Ovary (tissue), 9 donors: Measurements from ENCODE around the gene MAGI1. TPM values are rescaled to one million over a fixed set of nuclear protein-coding genes. Genes with fewer than 3 reads are reported as not detected.

Experiments
- DNase-seq, 5 donors: peaks; one replicate each; pipeline ENCODE4 v3.0.0-alpha.2; 2019 to 2020
- H3K27ac ChIP-seq, 2 donors: fragments of 200-600 bp; one replicate each; pipeline versions ENCODE4 v1.5.1 to v1.8.0; 2019 to 2022
- H3K27me3 ChIP-seq: fragments of 200-600 bp; one replicate; pipeline ENCODE4 v1.8.0; 2022
- H3K36me3 ChIP-seq: fragments of 200-600 bp; sonication (generic); one replicate; pipeline ENCODE4 v1.5.1; 2019
- H3K4me1 ChIP-seq: one replicate; pipeline ENCODE4 v1.8.1; 2013; ENCODE audit warnings: mild to moderate bottlenecking, moderate library complexity; ENCODE audit not compliant: insufficient read depth
- H3K4me3 ChIP-seq: fragments of 200-600 bp; sonication (generic); one replicate; pipeline ENCODE4 v1.5.1; 2017
- H3K9me3 ChIP-seq, 2 donors: fragments of 200-600 bp in 1 of 2; sonication (generic) in 1 of 2; one replicate each; pipeline versions ENCODE4 v1.5.1 to v1.8.1; 2013 to 2019; ENCODE audit warnings: mild to moderate bottlenecking in 1 of 2, moderate library complexity in 1 of 2
- EP300 ChIP-seq: sonication (generic); formaldehyde crosslinking; IDR thresholded peaks from one replicate; pipeline ENCODE4 v1.6.1; 2017; ENCODE audit warnings: antibody characterized with exemption
- POLR2A ChIP-seq: fragments of 450-650 bp; IDR thresholded peaks from one replicate; pipeline ENCODE4 v1.6.1; 2017; ENCODE audit warnings: antibody characterized with exemption, mild to moderate bottlenecking, moderate library complexity
- WGBS, 3 donors: extraction: QIAGEN DNeasy Blood & Tissue Kit in 1 of 3; methylation state at CpG; one replicate each; pipeline versions ENCODE4 v1.1.5 to v1.1.7; 2013 to 2017; 5-methylcytosine and 5-hydroxymethylcytosine counted together
- intact Hi-C, 4 donors: fragments of 100-400 bp; cut with DNase I; formaldehyde crosslinking; loops; one replicate each; pipeline versions ENCODE4 v1.11.0 to v1.15.1; 2022 to 2023
- polyA plus RNA-seq, 2 donors: library from polyadenylated mRNA; stranded (reverse); fragments of 200-250 nt in 1 of 2; fragments of 350-450 nt in 1 of 2; fragmentation: Illumina TruSeq in 1 of 2; extraction: RNeasy Lipid Tissue Mini Kit (QIAGEN cat#74804) in 1 of 2; gene quantifications; one replicate each; pipeline ENCODE4 v1.2.3, GENCODE V29; 2013 to 2014
- total RNA-seq, 7 donors: library from RNA; depleted of rRNA in 2 of 7; stranded (reverse); fragments of >200 nt in 2 of 7; fragmentation: NEBNext Ultra II Directional in 3 of 7; extraction: Animal tissue kit (Norgen Biotek cat#: 25700) in 3 of 7; gene quantifications; one replicate each; pipeline versions ENCODE4 v1.1.0 to v1.2.4, GENCODE V29; 2016 to 2023
- TF ChIP-seq, protein P1 (sequence below), 3 donors: fragments of 450-650 bp in 2 of 3; fragments of 200-600 bp in 1 of 3; IDR thresholded peaks; one replicate each; pipeline versions ENCODE4 v1.5.1 to v1.8.0; 2016 to 2022; ENCODE audit warnings: antibody characterized with exemption in 3 of 3, mild to moderate bottlenecking in 1 of 3
- donor health status: DM: no; HTN: no; CAD: no; lungs with moderate emphysema.
- donor health status: DM: no; HTN: no; CAD: no.
- donor health status: Bipolar disorder and iron deficiency.
- donor health status: DM: yes; HTN: yes; CAD: no.
- donor health status: DM: no; HTN: no; CAD: no.
- donor health status: DM: yes; HTN: yes; CAD: no.

MAGI1 gene
- total and polyA plus RNA-seq, 9 donors: 5.5 to 35.7 (median 8.7) TPM

DNA sequence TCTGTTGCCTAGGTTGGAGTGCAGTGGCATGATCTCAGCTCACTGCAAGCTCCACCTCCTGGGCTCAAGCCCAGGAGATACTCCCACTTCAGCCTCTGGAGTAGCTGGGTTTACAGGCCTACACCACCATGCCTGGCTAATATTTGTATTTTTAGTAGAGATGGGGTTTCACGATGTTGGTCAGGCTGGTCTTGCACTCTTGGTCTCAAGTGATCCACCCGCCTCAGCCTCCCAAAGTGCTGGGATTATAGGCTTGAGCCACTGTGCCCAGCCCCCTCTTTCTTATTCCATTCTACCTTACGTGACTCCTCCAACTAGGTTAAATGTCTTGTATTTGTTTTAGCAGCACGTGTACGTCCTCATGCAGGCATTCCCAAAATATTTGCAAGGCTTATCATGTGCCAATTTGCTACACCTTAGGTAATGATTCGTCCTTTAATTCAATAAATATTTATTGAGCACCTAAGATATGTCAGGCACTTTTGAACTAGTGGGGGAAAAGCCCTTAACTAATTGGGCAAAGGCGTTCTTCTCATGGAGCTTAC, 14.9 kb upstream of the MAGI1 start:
- no peaks in the 10 kb centered on the region for H3K4me1 ChIP-seq
- no peak overlapping the region for H3K27ac ChIP-seq
- WGBS, 3 donors: 53 to 58% (median 55%) methylated on average over 7 of the region's 7 CpGs
- H3K9me3 ChIP-seq: no peaks in the 10 kb centered on the region
- no peaks in the 10 kb centered on the region for H3K27me3 ChIP-seq
- no peaks in the 10 kb centered on the region for H3K36me3 ChIP-seq
- DNase-seq: peak in 4 of 5 donors; percentile 21 to 48 (median 28)
- TF ChIP-seq EP300 (no peak), POLR2A (no peak)
- TF ChIP-seq, protein P1, sequence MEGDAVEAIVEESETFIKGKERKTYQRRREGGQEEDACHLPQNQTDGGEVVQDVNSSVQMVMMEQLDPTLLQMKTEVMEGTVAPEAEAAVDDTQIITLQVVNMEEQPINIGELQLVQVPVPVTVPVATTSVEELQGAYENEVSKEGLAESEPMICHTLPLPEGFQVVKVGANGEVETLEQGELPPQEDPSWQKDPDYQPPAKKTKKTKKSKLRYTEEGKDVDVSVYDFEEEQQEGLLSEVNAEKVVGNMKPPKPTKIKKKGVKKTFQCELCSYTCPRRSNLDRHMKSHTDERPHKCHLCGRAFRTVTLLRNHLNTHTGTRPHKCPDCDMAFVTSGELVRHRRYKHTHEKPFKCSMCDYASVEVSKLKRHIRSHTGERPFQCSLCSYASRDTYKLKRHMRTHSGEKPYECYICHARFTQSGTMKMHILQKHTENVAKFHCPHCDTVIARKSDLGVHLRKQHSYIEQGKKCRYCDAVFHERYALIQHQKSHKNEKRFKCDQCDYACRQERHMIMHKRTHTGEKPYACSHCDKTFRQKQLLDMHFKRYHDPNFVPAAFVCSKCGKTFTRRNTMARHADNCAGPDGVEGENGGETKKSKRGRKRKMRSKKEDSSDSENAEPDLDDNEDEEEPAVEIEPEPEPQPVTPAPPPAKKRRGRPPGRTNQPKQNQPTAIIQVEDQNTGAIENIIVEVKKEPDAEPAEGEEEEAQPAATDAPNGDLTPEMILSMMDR (IDR thresholded peaks at IDR 0.05): no peak
- H3K4me3 ChIP-seq: no peak overlapping the region
- intact Hi-C loops: no loop called here

DNA sequence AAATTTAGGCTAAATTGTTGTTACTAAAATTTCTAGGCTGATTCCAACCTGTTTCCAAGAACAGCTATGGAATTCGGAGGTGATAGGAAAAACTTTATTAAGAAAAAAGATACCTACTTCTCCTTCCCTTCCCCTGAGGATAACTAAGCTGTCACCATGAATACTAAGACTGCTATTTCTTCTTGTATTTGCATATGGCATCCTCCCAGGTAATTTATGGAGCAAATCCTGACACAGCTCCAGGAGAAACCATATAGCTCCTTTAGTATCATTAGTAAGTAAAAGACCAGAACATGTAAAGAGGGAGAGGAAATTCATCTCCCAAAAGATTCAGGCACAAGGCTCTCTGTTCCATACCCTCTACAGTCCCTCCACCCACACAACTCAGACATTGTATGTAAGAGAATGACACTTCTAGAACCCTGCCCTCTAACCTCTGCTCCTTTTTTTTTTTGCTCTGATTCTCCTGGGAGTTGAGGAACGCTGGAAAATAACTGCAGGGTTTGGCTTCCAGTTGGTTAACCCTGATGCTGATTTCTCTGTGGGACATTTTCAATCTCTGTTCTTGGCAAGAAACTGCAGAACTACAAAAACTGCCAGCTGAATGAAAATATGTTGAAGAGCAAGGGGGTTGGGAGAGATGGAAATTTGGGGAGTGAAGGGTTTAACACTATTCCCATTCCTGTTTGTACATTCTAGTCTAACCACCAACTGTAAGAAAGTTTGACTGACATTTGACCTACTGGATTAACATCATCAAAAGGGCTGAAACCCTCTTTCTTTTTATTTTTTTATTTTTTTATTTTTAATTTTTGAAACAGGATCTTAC, 14.2 kb upstream of the MAGI1 start:
- no peak for TF ChIP-seq POLR2A
- TF ChIP-seq, protein P1 (IDR thresholded peaks at IDR 0.05): no peak
- no peak for TF ChIP-seq EP300
- intact Hi-C loops: no loop called here
- Histone ChIP-seq H3K36me3 (no peaks in the 10 kb centered on the region), H3K9me3 (no peaks in the 10 kb centered on the region), H3K27me3 (no peaks in the 10 kb centered on the region), H3K4me1 (no peaks in the 10 kb centered on the region), H3K4me3 (no peak overlapping the region), H3K27ac (no peak overlapping the region)
- 32 to 42% (median 41%) methylated on average over 2 of the region's 2 CpGs for WGBS, 3 donors
- DNase-seq: no peak

- 80 to 96% (median 94%) methylated on average over 2 of the region's 2 CpGs for WGBS, 3 donors
Observed at GRCh38 chr3:66050821-66051220, 12.1 kb upstream of the MAGI1 start.

GRCh38 chr3:66048051-66048395, 9.3 kb upstream of the MAGI1 start:
- H3K9me3 ChIP-seq: no peaks in the 10 kb centered on the region
- intact Hi-C loops: loop anchor here in 1 of 4 donors (10.0 kb wide), 1 partner anchor 177 kb away; the partner anchor contains the start of gene SLC25A26
- no peaks in the 10 kb centered on the region for H3K27me3 ChIP-seq
- TF ChIP-seq, protein P1 (IDR thresholded peaks at IDR 0.05): no peak
- TF ChIP-seq POLR2A (no peak), EP300 (no peak)
- H3K27ac ChIP-seq: no peak overlapping the region
- DNase-seq: no peak
- H3K36me3 ChIP-seq: no peaks in the 10 kb centered on the region
- H3K4me1 ChIP-seq: peaks cover 1% of the 10 kb centered on the region
- no peak overlapping the region for H3K4me3 ChIP-seq

More at GRCh38 chr3:66050821-66051220, 12.1 kb upstream of the MAGI1 start:
- Histone ChIP-seq H3K4me3 (no peak overlapping the region), H3K36me3 (no peaks in the 10 kb centered on the region), H3K27ac (no peak overlapping the region), H3K27me3 (no peaks in the 10 kb centered on the region), H3K9me3 (no peaks in the 10 kb centered on the region), H3K4me1 (peaks cover 1% of the 10 kb centered on the region)
- DNase-seq: no peak
- intact Hi-C loops: no loop called here
- TF ChIP-seq EP300: no peak
- no peak for TF ChIP-seq POLR2A
- TF ChIP-seq, protein P1 (IDR thresholded peaks at IDR 0.05): no peak
